Endothelial cell of umbilical vein (primary cell): ENCODE results near the gene EPB41L2. TPM values are rescaled to one million over a fixed set of nuclear protein-coding genes. Genes with fewer than 3 reads are reported as not detected.
A peak's percentile ranks its signal among the peaks of the same experiment; 100 is the strongest.

Experiments
- BruUV-seq: library from RNA; stranded (reverse); fragments of 400-500 nt; replicated peaks from 2 replicates; lab custom pipeline; 2021; lab: Mats Ljungman, UMichigan
- CTCF ChIA-PET: fragments of 300-600, 350-600 bp; sonication (Branson Sonifier 250); formaldehyde crosslinking; loops from one replicate; lab custom pipeline; 2021; ENCODE audit warnings: antibody characterized with exemption, inconsistent platforms; lab: Charles Lee
- POLR2A ChIA-PET: fragments of 300-600, 350-600 bp; sonication (Branson Sonifier 250); formaldehyde crosslinking; loops from one replicate; lab custom pipeline; 2021; ENCODE audit warnings: antibody characterized with exemption, inconsistent platforms; lab: Charles Lee
- DNase-seq: peaks from one replicate; pipeline ENCODE4 v3.0.0-alpha.2; 2011; ENCODE audit warnings: low read depth, low spot score
- FAIRE-seq: peaks from 2 replicates; lab custom pipeline; 2011; peaks lifted over from hg19 to GRCh38; lab: Jason Lieb, UNC
- H2AFZ ChIP-seq: 2 replicates; pipeline ENCODE4 v1.6.0; 2012; ENCODE audit warnings: low read depth, low read length, control low read depth, inconsistent platforms
- H3K27ac ChIP-seq: 2 replicates; pipeline ENCODE4 v1.5.1; 2011; ENCODE audit warnings: low read depth, mild to moderate bottlenecking, control low read depth, low read length, moderate library complexity; ENCODE audit not compliant: insufficient read depth
- H3K27me3 ChIP-seq, 2 experiments: 2 replicates each; pipeline versions ENCODE4 v1.6.0 to v1.6.1; 2011; ENCODE audit warnings: low read length in 2 of 2, mixed read lengths in 1 of 2; ENCODE audit not compliant: control insufficient read depth in 2 of 2, insufficient read depth in 2 of 2
- H3K36me3 ChIP-seq, 2 experiments: 2 replicates in 1 of 2; 3 replicates in 1 of 2; pipeline ENCODE4 v1.5.1; 2011; ENCODE audit warnings: low read length in 2 of 2, mild to moderate bottlenecking in 1 of 2, moderate library complexity in 1 of 2; ENCODE audit not compliant: control insufficient read depth in 2 of 2, insufficient read depth in 2 of 2; ENCODE audit errors: extremely low read depth in 1 of 2
- H3K4me1 ChIP-seq: 3 replicates; pipeline ENCODE4 v1.5.1; 2011; ENCODE audit warnings: mild to moderate bottlenecking, low read length; ENCODE audit not compliant: control insufficient read depth, insufficient read depth; ENCODE audit errors: extremely low read depth
- H3K4me2 ChIP-seq: 2 replicates; pipeline ENCODE4 v1.6.1; 2011; ENCODE audit warnings: low read length, control low read depth, mixed read lengths; ENCODE audit not compliant: insufficient read depth
- H3K4me3 ChIP-seq, 3 experiments: fragments of 200-600 bp in 1 of 3; sonication (generic), shearing (Covaris generic) in 1 of 3; replicated peaks in 1 of 3; 2 replicates each; pipeline ENCODE4 v1.5.1; 2011 to 2016; ENCODE audit warnings: control low read depth in 3 of 3, low read length in 3 of 3, mild to moderate bottlenecking in 2 of 3, inconsistent platforms in 1 of 3, low read depth in 1 of 3, moderate library complexity in 1 of 3; ENCODE audit not compliant: insufficient read depth in 1 of 3
- H3K79me2 ChIP-seq: 2 replicates; pipeline ENCODE4 v1.6.0; 2012; ENCODE audit warnings: low read length, inconsistent platforms; ENCODE audit not compliant: control insufficient read depth, insufficient read depth
- H3K9ac ChIP-seq: replicated peaks from 2 replicates; pipeline ENCODE3; 2011; ENCODE audit warnings: low read length, control low read depth; ENCODE audit not compliant: insufficient read depth; ENCODE audit errors: extremely low read depth
- H3K9me1 ChIP-seq: replicated peaks from 3 replicates; pipeline ENCODE4 v1.6.0; 2011; ENCODE audit warnings: mild to moderate bottlenecking, low read length; ENCODE audit not compliant: control insufficient read depth, insufficient read depth; ENCODE audit errors: extremely low read depth
- H3K9me3 ChIP-seq: replicated peaks from 2 replicates; pipeline ENCODE4 v1.5.1; 2012; ENCODE audit warnings: low read length, inconsistent platforms; ENCODE audit not compliant: control insufficient read depth, insufficient read depth
- H4K20me1 ChIP-seq: replicated peaks from 2 replicates; pipeline ENCODE3; 2011; ENCODE audit warnings: mild to moderate bottlenecking, low read length; ENCODE audit not compliant: control insufficient read depth, insufficient read depth; ENCODE audit errors: extremely low read depth
- EZH2 ChIP-seq: IDR thresholded peaks from 2 replicates; pipeline ENCODE4 v1.6.1; 2012; ENCODE audit warnings: borderline replicate concordance, low read depth, mild to moderate bottlenecking, moderate library complexity, low read length, inconsistent platforms; ENCODE audit not compliant: severe bottlenecking
- FOS ChIP-seq: IDR thresholded peaks from 2 replicates; pipeline ENCODE4 v1.6.1; 2011; ENCODE audit warnings: mild to moderate bottlenecking, low read length, moderate library complexity, borderline replicate concordance; ENCODE audit not compliant: insufficient read depth
- GATA2 ChIP-seq: IDR thresholded peaks from 2 replicates; pipeline ENCODE4 v1.7.0; 2011; ENCODE audit warnings: low read depth, mild to moderate bottlenecking, moderate library complexity, mixed read lengths, low read length; ENCODE audit not compliant: insufficient read length, insufficient read depth
- JUN ChIP-seq: IDR thresholded peaks from 2 replicates; pipeline ENCODE4 v1.6.1; 2011; ENCODE audit warnings: borderline replicate concordance, low read depth; ENCODE audit not compliant: insufficient read length, insufficient read depth
- MYC ChIP-seq: IDR thresholded peaks from one replicate; pipeline ENCODE4 v1.6.1; 2011; ENCODE audit warnings: mild to moderate bottlenecking, low read depth, low read length
- POLR2A ChIP-seq: IDR thresholded peaks from 2 replicates; pipeline ENCODE4 v1.6.1; 2012; ENCODE audit warnings: low read depth, mild to moderate bottlenecking, control low read depth, low read length
- POLR2AphosphoS5 ChIP-seq: IDR thresholded peaks from 2 replicates; pipeline ENCODE4 v1.6.1; 2012; ENCODE audit warnings: low read depth, mild to moderate bottlenecking, control low read depth, low read length, moderate library complexity; ENCODE audit not compliant: insufficient read depth
- dilution Hi-C: fragments of 300-500 bp; cut with MboI; formaldehyde crosslinking; loops from one replicate; pipeline ENCODE4 v1.15.0; 2019; ENCODE audit warnings: low sequenced_read_pairs; ENCODE audit not compliant: extremely low pct_ligation_motif_present
- intact Hi-C: fragments of 100-400 bp; cut with micrococcal nuclease; formaldehyde crosslinking; loops from one replicate; pipeline ENCODE4 v1.10.0; 2022
- polyA plus RNA-seq, 4 experiments: library from polyadenylated mRNA; depleted of rRNA in 3 of 4; stranded (reverse) in 3 of 4; unstranded in 1 of 4; fragments of >200 nt; gene quantifications; 2 replicates each; pipeline versions ENCODE4 v1.2.1 to v1.2.3, GENCODE V29; 2011 to 2012; ENCODE audit warnings: missing spikeins in 1 of 4
- total RNA-seq: library from RNA; stranded (reverse); gene quantifications from 2 replicates; pipeline ENCODE4 v1.2.3, GENCODE V29; 2021
- TF ChIP-seq, protein P1 (sequence below): IDR thresholded peaks from 2 replicates; pipeline ENCODE4 v1.6.1; 2011; ENCODE audit not compliant: insufficient read depth, insufficient read length
- TF ChIP-seq, protein P2 (sequence below), 2 donors: IDR thresholded peaks; 1 replicate in 1 of 2; 2 replicates in 1 of 2; pipeline ENCODE4 v1.5.1; 2011; ENCODE audit warnings: low read length in 2 of 2, mild to moderate bottlenecking in 2 of 2, moderate library complexity in 2 of 2, control low read depth in 1 of 2, inconsistent platforms in 1 of 2, low read depth in 1 of 2; ENCODE audit not compliant: insufficient read depth in 1 of 2; ENCODE audit errors: extremely low read depth in 1 of 2

Gene EPB41L2
- total and polyA plus RNA-seq, 2 donors (not counting 3 experiments of a cell fraction or from before 2014, with no cell fraction given), result 26.5 to 87.7 TPM

GRCh38 chr6:130849594-130849993 lies 213.5 kb downstream of the EPB41L2 start:
- TF ChIP-seq, protein P1, sequence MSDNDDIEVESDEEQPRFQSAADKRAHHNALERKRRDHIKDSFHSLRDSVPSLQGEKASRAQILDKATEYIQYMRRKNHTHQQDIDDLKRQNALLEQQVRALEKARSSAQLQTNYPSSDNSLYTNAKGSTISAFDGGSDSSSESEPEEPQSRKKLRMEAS, result no peak
- TF ChIP-seq FOS, result no peak
- no peak for TF ChIP-seq GATA2
- TF ChIP-seq MYC, result no peak
- TF ChIP-seq POLR2A, result no peak
- TF ChIP-seq JUN, result no peak
- Histone ChIP-seq H3K27me3 (no peaks in the 10 kb centered on the region), H3K4me2 (no peak overlapping the region), H3K36me3 (no peaks in the 10 kb centered on the region), H3K9ac (no peak overlapping the region), H3K9me3 (no peaks in the 10 kb centered on the region), H2AFZ (no peak overlapping the region), H3K4me3 (no peak overlapping the region), H3K79me2 (no peaks in the 10 kb centered on the region), H4K20me1 (no peaks in the 10 kb centered on the region), H3K9me1 (no peaks in the 10 kb centered on the region), H3K27ac (no peak overlapping the region), H3K4me1 (no peaks in the 10 kb centered on the region)
- intact Hi-C loops, result no loop called here
- FAIRE-seq (no peak), DNase-seq (no peak)
- dilution Hi-C loops, result no loop called here
- BruUV-seq, result no TSS peak
- CTCF ChIA-PET, result interaction anchor here (1.0 to 1.2 kb wide), 3 partner anchors 22 to 555 kb away, joined by 3 to 9 read pairs (median 3); no protein-coding TSS in a partner anchor
- POLR2A ChIA-PET, result no interaction called here

GRCh38 chr6:130848945-130849344 lies 214.1 kb downstream of the EPB41L2 start:
- POLR2A ChIA-PET, result no interaction called here
- BruUV-seq, result no TSS peak

More at GRCh38 chr6:130848945-130849344, 214.1 kb downstream of the EPB41L2 start:
- no peaks in the 10 kb centered on the region for H3K36me3 ChIP-seq
- H4K20me1 ChIP-seq, result no peaks in the 10 kb centered on the region
- intact Hi-C loops (no loop called here), dilution Hi-C loops (no loop called here)
- no peaks in the 10 kb centered on the region for H3K9me3 ChIP-seq
- H3K9me1 ChIP-seq, result no peaks in the 10 kb centered on the region
- no peak overlapping the region for H3K9ac ChIP-seq
- FAIRE-seq, result peak; percentile 52
- no peaks in the 10 kb centered on the region for H3K27me3 ChIP-seq
- no peak overlapping the region for H3K4me2 ChIP-seq
- CTCF ChIA-PET, result interaction anchor here (1.0 kb wide), 2 partner anchors 23 to 555 kb away, joined by 3 to 9 read pairs; no protein-coding TSS in a partner anchor
- no peak overlapping the region for H2AFZ ChIP-seq
- no peak overlapping the region for H3K4me3 ChIP-seq
- no peak for DNase-seq
- H3K79me2 ChIP-seq, result no peaks in the 10 kb centered on the region
- TF ChIP-seq, protein P1, result no peak
- no peak for TF ChIP-seq EZH2
- TF ChIP-seq, protein P2, sequence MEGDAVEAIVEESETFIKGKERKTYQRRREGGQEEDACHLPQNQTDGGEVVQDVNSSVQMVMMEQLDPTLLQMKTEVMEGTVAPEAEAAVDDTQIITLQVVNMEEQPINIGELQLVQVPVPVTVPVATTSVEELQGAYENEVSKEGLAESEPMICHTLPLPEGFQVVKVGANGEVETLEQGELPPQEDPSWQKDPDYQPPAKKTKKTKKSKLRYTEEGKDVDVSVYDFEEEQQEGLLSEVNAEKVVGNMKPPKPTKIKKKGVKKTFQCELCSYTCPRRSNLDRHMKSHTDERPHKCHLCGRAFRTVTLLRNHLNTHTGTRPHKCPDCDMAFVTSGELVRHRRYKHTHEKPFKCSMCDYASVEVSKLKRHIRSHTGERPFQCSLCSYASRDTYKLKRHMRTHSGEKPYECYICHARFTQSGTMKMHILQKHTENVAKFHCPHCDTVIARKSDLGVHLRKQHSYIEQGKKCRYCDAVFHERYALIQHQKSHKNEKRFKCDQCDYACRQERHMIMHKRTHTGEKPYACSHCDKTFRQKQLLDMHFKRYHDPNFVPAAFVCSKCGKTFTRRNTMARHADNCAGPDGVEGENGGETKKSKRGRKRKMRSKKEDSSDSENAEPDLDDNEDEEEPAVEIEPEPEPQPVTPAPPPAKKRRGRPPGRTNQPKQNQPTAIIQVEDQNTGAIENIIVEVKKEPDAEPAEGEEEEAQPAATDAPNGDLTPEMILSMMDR (IDR thresholded peaks at IDR 0.05; ENCODE audit: extremely low read depth in 1 of 2, insufficient read depth in 1 of 2, low read depth in 1 of 2, low read length in 2 of 2), result no peak
- no peak for TF ChIP-seq POLR2AphosphoS5
- no peak for TF ChIP-seq POLR2A
- no peak for TF ChIP-seq FOS
- no peak for TF ChIP-seq GATA2
- TF ChIP-seq JUN, result no peak
- no peak for TF ChIP-seq MYC
- H3K4me1 ChIP-seq, result no peaks in the 10 kb centered on the region
- H3K27ac ChIP-seq, result no peak overlapping the region
